GM12878 (cell line): Measurements from ENCODE around the gene WBP4.

Source experiments
- EZH2 ChIP-seq: IDR thresholded peaks from 2 replicates; pipeline ENCODE4 v1.6.1; 2012; ENCODE audit warnings: low read depth, mild to moderate bottlenecking, control low read depth, inconsistent platforms, low read length, borderline replicate concordance; ENCODE audit not compliant: control insufficient read depth
- IRF3 ChIP-seq: fragments of 450-650 bp; IDR thresholded peaks from 2 replicates; pipeline ENCODE4 v1.6.1; 2014; ENCODE audit warnings: mild to moderate bottlenecking
- NRF1 ChIP-seq: conservative IDR thresholded peaks from 2 replicates; pipeline ENCODE4 v1.6.1; 2011; ENCODE audit warnings: mild to moderate bottlenecking, low read depth, low read length, improper control_type of control experiment
- POLR2AphosphoS5 ChIP-seq: IDR thresholded peaks from 2 replicates; pipeline ENCODE4 v1.6.1; 2011; ENCODE audit warnings: mild to moderate bottlenecking, low read length, inconsistent platforms
- SRF ChIP-seq, 2 experiments: IDR thresholded peaks; 2 replicates each; pipeline ENCODE4 v1.6.1; 2011; ENCODE audit warnings: low read depth in 2 of 2, low read length in 2 of 2, mild to moderate bottlenecking in 1 of 2, moderate library complexity in 1 of 2
- TF ChIP-seq, protein P1 (sequence below): fragments of 450-650 bp; IDR thresholded peaks from 2 replicates; pipeline ENCODE4 v1.6.1; 2016; ENCODE audit warnings: mild to moderate bottlenecking

DNA sequence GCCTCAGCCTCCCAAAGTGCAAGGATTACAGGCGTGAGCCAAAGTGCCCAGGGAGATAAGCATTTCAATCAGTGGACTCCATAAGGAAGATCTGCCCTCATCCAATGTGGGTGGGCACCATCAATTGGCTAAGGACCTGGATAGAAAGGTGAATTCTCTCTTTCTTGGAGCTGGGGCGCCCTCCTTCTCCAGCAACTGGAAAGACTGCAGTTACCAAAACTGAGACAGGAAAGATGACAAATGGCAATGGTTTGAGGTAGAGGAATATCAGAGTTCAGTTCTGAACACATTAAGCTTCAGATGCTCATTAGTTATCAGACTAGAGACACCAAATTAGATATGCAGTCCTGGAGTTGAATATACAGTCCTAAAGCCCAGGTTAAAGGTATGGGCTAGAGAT is 31.7 kb upstream of the WBP4 start:
- TF ChIP-seq SRF (IDR thresholded peaks at IDR 0.05; ENCODE audit: low read depth in 2 of 2, low read length in 2 of 2), result no peak
- no peak for TF ChIP-seq POLR2AphosphoS5
- TF ChIP-seq, protein P1, sequence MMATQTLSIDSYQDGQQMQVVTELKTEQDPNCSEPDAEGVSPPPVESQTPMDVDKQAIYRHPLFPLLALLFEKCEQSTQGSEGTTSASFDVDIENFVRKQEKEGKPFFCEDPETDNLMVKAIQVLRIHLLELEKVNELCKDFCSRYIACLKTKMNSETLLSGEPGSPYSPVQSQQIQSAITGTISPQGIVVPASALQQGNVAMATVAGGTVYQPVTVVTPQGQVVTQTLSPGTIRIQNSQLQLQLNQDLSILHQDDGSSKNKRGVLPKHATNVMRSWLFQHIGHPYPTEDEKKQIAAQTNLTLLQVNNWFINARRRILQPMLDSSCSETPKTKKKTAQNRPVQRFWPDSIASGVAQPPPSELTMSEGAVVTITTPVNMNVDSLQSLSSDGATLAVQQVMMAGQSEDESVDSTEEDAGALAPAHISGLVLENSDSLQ, result no peak
- TF ChIP-seq NRF1, result no peak
- no peak for TF ChIP-seq EZH2
- TF ChIP-seq IRF3, result no peak
